DND-41 (cell line): ENCODE data around the gene PRRC2C.
"Not testable (repeated sequence)": the region's sequence is repeated elsewhere in the genome, so short reads cannot be mapped to it uniquely, and the experiment has no call there.

Experiments
- ATAC-seq: fragments of 200-7000 bp; cut with Tn5 transposase; 3 replicates; pipeline ENCODE4 v1.9.1; 2021; ENCODE audit warnings: low read depth; ENCODE audit not compliant: insufficient read depth
- DNase-seq: peaks from one replicate; pipeline ENCODE4 v3.0.0-alpha.2; 2020
- H2AFZ ChIP-seq: 2 replicates; pipeline ENCODE4 v1.6.0; 2012; ENCODE audit warnings: low read depth, low read length
- H3K27ac ChIP-seq: 2 replicates; pipeline ENCODE4 v1.5.1; 2012; ENCODE audit warnings: low read length, inconsistent platforms
- H3K27me3 ChIP-seq: fragments of 200-600 bp; sonication (generic); 2 replicates; pipeline ENCODE4 v1.6.0; 2012; ENCODE audit warnings: low read length, mild to moderate bottlenecking, inconsistent platforms; ENCODE audit not compliant: insufficient read depth, poor library complexity
- H3K36me3 ChIP-seq: 2 replicates; pipeline ENCODE4 v1.5.1; 2012; ENCODE audit warnings: low read length, inconsistent platforms; ENCODE audit not compliant: insufficient read depth
- H3K4me1 ChIP-seq: 2 replicates; pipeline ENCODE4 v1.5.1; 2012; ENCODE audit warnings: mild to moderate bottlenecking, low read length; ENCODE audit not compliant: insufficient read depth
- H3K4me2 ChIP-seq: 2 replicates; pipeline ENCODE4 v1.6.0; 2012; ENCODE audit warnings: mild to moderate bottlenecking, moderate library complexity, low read length, inconsistent platforms; ENCODE audit not compliant: insufficient read depth
- H3K4me3 ChIP-seq, 2 experiments: fragments of 200-600 bp in 1 of 2; shearing (Covaris generic) in 1 of 2; 2 replicates each; pipeline ENCODE4 v1.5.1; 2012 to 2016; ENCODE audit warnings: inconsistent platforms in 2 of 2, low read length in 2 of 2, mild to moderate bottlenecking in 2 of 2, low read depth in 1 of 2, moderate library complexity in 1 of 2
- H3K79me2 ChIP-seq: 2 replicates; pipeline ENCODE4 v1.6.0; 2012; ENCODE audit warnings: low read length, inconsistent platforms; ENCODE audit not compliant: insufficient read depth
- H3K9ac ChIP-seq: 2 replicates; pipeline ENCODE4 v1.6.0; 2012; ENCODE audit warnings: low read depth, mild to moderate bottlenecking, inconsistent platforms, low read length, moderate library complexity
- H3K9me3 ChIP-seq: 2 replicates; pipeline ENCODE4 v1.5.1; 2012; ENCODE audit warnings: low read length, moderate library complexity, mild to moderate bottlenecking, inconsistent platforms; ENCODE audit not compliant: insufficient read depth, severe bottlenecking
- H4K20me1 ChIP-seq: 2 replicates; pipeline ENCODE4 v1.6.0; 2012; ENCODE audit warnings: low read length; ENCODE audit not compliant: insufficient read depth
- CTCF ChIP-seq: IDR thresholded peaks from 2 replicates; pipeline ENCODE4 v1.5.1; 2012; ENCODE audit warnings: borderline replicate concordance, low read length, moderate library complexity, mild to moderate bottlenecking; ENCODE audit not compliant: poor library complexity, severe bottlenecking; ENCODE audit errors: extremely low read depth
- EZH2 ChIP-seq: IDR thresholded peaks from 3 replicates; pipeline ENCODE4 v1.6.1; 2012; ENCODE audit warnings: borderline replicate concordance, low read depth, mild to moderate bottlenecking, moderate library complexity, low read length, inconsistent platforms; ENCODE audit not compliant: severe bottlenecking

Gene PRRC2C

DNA sequence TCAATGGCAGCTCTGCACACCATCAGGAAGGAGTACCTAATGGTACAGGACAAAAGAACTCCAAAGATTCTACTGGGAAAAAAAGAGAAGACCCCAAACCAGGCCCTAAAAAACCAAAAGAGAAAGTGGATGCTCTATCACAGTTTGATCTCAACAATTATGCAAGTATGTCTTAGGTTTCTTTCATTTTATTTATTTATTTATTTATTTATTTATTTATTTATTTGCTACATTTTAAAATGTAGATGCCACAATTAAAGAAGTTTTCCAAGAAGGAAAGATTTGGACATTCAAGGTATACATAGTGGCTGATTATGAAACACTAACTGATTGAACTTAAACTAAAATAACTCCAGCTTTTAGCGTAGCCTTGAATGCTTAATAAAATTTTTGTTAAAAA, 60.2 kb downstream of the PRRC2C start:
- TF ChIP-seq CTCF (no peak), EZH2 (no peak)
- no peak overlapping the region for H3K4me2 ChIP-seq
- H3K27ac ChIP-seq: no peak overlapping the region
- H3K79me2 ChIP-seq: peaks cover 30% of the 10 kb centered on the region; the same call in 1 of the 2 replicates
- H2AFZ ChIP-seq: no peak overlapping the region
- no peaks in the 10 kb centered on the region for H3K9me3 ChIP-seq
- H3K4me1 ChIP-seq: no peaks in the 10 kb centered on the region
- ATAC-seq (no peak), DNase-seq (no peak)
- peaks cover 99% of the 10 kb centered on the region for H3K36me3 ChIP-seq
- no peaks in the 10 kb centered on the region for H3K27me3 ChIP-seq
- peaks cover 8% of the 10 kb centered on the region; the same call in 1 of the 2 replicates for H4K20me1 ChIP-seq
- no peak overlapping the region for H3K9ac ChIP-seq
- no peak overlapping the region for H3K4me3 ChIP-seq

DNA sequence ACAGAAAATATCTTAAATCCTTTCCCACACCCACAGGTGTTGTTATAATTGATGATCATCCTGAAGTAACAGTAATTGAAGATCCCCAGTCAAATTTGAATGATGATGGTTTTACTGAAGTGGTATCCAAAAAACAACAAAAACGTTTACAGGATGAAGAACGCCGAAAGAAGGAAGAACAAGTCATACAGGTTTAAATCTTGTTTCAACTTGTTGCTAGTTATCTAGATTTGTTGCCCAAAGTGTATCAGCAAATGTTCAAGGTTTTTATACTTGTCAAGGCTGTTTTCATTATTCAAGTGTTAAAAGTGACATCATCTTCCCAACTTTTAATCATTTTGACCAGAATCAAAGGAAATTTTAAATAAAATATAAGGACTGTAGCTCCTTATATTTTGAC, 64.7 kb downstream of the PRRC2C start:
- H3K36me3 ChIP-seq: peaks cover 72% of the 10 kb centered on the region
- H3K9me3 ChIP-seq: no peaks in the 10 kb centered on the region
- H2AFZ ChIP-seq: no peak overlapping the region
- H3K79me2 ChIP-seq: peaks cover 22% of the 10 kb centered on the region; the same call in 1 of the 2 replicates
- no peak for TF ChIP-seq CTCF
- TF ChIP-seq EZH2: no peak
- no peak for ATAC-seq
- H4K20me1 ChIP-seq: peaks cover 3% of the 10 kb centered on the region; the same call in 1 of the 2 replicates
- no peak overlapping the region for H3K4me2 ChIP-seq
- no peak overlapping the region for H3K9ac ChIP-seq
- no peak overlapping the region for H3K27ac ChIP-seq
- DNase-seq: no peak
- H3K27me3 ChIP-seq: no peaks in the 10 kb centered on the region
- H3K4me3 ChIP-seq: no peak overlapping the region
- no peaks in the 10 kb centered on the region for H3K4me1 ChIP-seq

GRCh38 chr1:171550598-171551100, 65.3 kb downstream of the PRRC2C start:
- not testable (repeated sequence) for H3K4me1 ChIP-seq, H3K9me3 ChIP-seq, H3K27ac ChIP-seq, DNase-seq, H3K27me3 ChIP-seq, H3K4me2 ChIP-seq, H2AFZ ChIP-seq, ATAC-seq, H3K9ac ChIP-seq, H3K4me3 ChIP-seq, H4K20me1 ChIP-seq
- Histone ChIP-seq H3K79me2 (peaks cover 18% of the 10 kb centered on the region; the same call in 1 of the 2 replicates), H3K36me3 (peaks cover 72% of the 10 kb centered on the region)

GRCh38 chr1:171553960-171554359, 68.6 kb downstream of the PRRC2C start:
- DNase-seq, H2AFZ ChIP-seq: not testable (repeated sequence)
- peaks cover 72% of the 10 kb centered on the region for H3K36me3 ChIP-seq

More at GRCh38 chr1:171553960-171554359, 68.6 kb downstream of the PRRC2C start:
- not testable (repeated sequence) for H3K4me1 ChIP-seq, H3K79me2 ChIP-seq, H3K4me3 ChIP-seq, ATAC-seq, H3K4me2 ChIP-seq, H3K9ac ChIP-seq, H3K27ac ChIP-seq, H3K27me3 ChIP-seq, H4K20me1 ChIP-seq, H3K9me3 ChIP-seq
